Keratinocyte (primary cell): Measurements from ENCODE around the gene ANKRD10.

Experiments
- CTCF ChIP-seq, 3 experiments: IDR thresholded peaks in 1 of 3; conservative IDR thresholded peaks in 1 of 3; optimal IDR thresholded peaks in 1 of 3; 2 replicates in 2 of 3; 3 replicates in 1 of 3; pipeline versions ENCODE3 to v1.5.1; 2011; ENCODE audit warnings: low read length in 3 of 3, mild to moderate bottlenecking in 3 of 3, moderate library complexity in 2 of 3, control low read depth in 1 of 3, inconsistent platforms in 1 of 3; ENCODE audit not compliant: insufficient read depth in 2 of 3; ENCODE audit errors: extremely low read depth in 1 of 3
- EZH2 ChIP-seq: IDR thresholded peaks from one replicate; pipeline ENCODE4 v1.6.1; 2012; ENCODE audit warnings: inconsistent platforms, mild to moderate bottlenecking, low read length, moderate library complexity

DNA sequence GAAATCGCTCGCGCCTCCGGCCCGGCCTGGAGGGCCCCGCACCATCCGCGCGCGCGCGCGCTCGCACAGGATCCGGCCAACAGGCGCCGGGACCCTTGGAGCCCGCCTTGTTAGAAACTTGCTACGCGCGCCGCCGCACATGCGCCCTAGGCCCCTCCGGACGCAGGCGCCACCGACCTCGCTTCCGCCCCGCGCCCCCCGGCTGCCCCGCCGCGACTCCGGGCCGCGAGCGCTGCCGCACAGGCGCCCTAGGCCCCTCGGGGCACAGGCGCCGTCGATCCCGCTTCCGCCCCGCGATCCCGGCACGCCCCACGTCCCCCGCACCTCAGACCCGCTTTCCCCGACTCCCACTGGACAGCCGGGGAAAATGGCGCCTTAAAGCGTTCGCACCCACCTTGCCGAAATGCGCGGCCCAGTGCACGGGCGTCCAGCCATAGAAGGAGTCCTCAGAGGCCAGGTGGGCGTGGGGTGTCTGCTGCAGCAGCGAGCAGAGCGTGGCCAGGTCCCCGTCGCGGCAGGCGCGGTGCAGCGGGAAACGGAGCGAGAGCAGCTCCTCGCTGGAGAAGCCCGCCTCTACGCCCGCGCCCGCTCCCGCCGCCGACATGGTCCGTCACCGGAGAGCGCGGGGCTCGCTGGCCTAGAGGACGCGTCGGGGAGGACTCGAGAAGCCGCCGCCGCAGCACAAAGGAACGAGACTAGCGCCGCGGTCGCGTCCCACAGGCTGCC lies 375 bp downstream of the ANKRD10 start:
- no peak for TF ChIP-seq CTCF (optimal IDR thresholded peaks at IDR 0.05 in 1 of 3, IDR thresholded peaks at IDR 0.05 in 1 of 3, conservative IDR thresholded peaks at IDR 0.05 in 1 of 3; ENCODE audit: extremely low read depth in 1 of 3, insufficient read depth in 2 of 3, low read length in 3 of 3)
- no peak for TF ChIP-seq EZH2
